GM19452 (cell line): Measurements from ENCODE around the gene ARL3.
"Not testable (repeated sequence)": the region's sequence is repeated elsewhere in the genome, so short reads cannot be mapped to it uniquely, and the experiment has no call there.

Source experiments
- ATAC-seq: cut with Tn5 transposase; IDR thresholded peaks from one replicate; pipeline ENCODE4 v1.9.1; 2021; ENCODE audit not compliant: unreplicated experiment

Gene ARL3

DNA sequence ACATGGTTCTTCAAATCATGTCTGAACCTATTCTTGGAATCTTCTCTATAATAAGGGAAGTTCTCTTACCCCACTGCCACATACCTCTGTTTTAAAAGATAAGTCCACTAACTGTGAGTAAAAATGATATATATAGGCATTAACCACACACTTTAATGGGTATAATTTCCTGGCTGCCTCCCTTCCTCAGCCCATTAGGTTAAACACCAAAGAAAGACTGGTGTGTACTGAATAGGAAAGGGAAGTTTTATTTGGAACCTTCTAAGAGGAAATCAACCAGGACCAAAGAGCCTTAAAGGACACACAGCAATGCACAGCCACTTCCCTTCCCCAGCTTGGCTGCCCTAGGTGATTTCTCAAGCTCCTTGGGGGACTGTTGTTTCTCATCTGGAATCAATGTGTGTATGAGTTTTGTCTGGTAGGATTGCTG, 24.5 kb upstream of the ARL3 start:
- no peak for ATAC-seq

GRCh38 chr10:102735065-102735562, 20.9 kb upstream of the ARL3 start:
- ATAC-seq, result no peak

- no peak for ATAC-seq
These were observed 18.5 kb upstream of the ARL3 start for GRCh38 chr10:102732661-102733060.

DNA sequence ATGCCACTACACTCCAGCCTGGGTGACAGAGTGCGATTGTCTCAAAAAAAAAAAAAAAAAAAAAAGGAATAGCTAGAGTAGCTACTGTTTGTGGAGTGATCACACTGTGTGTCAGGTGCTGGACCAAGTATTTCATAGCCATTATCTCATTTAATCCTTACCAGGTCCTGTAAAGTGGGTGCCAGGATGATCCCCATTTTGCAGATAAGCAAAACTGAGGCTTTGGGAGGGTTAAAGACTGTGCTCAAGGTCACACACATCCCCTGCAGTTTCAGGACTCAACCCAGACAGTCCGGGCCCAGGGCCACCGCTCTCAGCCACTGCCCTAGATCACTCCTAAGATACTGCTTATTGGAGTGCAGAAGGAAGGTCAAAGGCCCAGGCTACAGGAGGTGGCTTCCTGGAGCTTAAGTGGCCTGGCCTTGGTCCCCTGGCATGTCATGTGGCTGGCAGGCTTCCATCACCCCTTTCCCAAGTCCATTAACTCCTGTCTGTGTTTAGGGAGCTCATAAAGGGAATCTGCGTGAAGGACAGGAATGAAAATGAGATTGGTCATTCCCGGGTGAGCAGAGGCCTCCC, 17.1 kb upstream of the ARL3 start:
- no peak for ATAC-seq

DNA sequence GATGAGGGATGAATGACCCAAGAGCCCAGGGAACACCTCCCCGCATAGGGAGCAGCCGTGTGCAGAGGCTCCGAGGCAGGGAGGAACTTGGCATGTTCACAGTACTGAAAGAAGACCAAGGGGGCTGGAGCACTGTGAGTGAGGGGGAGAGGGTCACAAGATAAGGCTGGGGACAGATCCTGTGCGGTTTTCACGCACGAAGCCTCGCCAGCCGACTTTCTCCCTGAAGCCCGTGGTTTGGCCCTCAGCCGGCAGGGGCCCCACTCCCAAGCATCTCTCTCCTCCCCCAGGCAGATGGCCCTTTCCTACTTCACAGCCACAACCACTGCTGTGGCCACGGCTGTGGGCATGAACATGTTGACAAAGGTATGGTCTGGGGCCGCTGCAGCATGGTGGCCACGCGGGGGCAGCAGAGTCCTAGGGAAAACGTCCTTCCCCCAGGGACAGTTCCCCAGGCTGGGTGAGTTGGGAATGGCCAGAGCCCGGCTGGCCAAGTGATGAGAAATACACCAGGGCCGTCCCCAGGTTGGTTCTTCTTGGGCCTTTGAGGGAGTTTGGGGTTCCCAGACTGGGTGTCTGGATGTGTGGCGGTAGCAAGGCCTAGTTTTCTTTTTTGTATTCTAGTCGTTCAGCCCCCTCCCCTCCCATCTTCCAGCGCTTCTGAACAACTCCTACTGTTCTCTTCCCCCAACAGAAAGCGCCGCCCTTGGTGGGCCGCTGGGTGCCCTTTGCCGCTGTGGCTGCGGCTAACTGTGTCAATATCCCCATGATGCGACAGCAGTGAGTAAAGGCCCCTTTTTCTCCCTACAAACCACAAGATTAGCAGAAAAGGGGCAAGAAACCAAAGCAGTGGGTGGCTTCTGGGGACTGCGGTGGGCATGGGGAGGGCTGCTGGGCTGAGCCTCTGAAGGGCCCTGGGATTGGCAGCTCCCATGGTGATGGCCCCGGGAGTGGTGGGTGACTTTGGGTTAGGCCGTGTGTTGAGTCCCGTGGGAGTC, 15.1 kb upstream of the ARL3 start:
- no peak for ATAC-seq

GRCh38 chr10:102727037-102727818, 13.0 kb upstream of the ARL3 start:
- ATAC-seq, result no peak

DNA sequence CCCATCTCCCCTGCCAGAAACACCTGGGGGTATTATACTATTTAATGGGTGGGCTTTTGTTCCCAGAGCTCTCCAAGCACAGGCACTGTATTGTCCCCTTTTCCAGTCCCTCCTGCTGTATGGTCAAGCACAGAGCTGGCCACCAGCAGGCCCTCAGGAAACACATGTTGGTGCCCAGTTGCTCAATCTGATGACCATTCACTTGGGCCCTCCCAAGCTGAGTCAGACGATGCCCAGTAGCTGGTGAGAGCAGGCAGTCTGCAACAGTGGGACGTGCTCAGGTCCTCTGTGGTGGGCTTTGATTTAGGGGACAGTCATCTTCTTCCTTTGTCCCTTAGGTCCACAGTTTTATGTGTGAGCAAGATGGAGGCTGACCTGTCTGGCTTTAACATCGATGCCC, 12.1 kb upstream of the ARL3 start:
- ATAC-seq, result no peak

- ATAC-seq, result no peak
These were observed 9.8 kb upstream of the ARL3 start for GRCh38 chr10:102723989-102724388.

DNA sequence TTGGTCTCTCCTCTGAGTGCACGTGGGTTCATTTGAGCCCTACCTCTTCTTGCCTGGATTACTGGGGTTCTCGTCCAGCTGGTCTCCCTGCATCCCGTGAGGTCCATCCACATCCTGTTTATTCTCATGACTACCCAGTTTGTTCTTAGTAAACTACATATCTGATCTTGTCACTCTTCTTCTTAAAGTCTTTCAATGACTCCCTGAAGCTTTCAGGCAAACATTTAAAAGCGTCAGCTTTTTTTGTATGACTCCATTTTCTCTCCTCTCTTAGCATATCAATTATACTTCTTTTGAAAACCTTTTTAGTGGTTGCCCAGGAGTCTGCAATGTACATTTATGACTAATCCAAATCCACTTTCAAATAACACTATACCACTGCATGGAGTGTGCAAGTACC, 7.8 kb upstream of the ARL3 start:
- ATAC-seq, result no peak

DNA sequence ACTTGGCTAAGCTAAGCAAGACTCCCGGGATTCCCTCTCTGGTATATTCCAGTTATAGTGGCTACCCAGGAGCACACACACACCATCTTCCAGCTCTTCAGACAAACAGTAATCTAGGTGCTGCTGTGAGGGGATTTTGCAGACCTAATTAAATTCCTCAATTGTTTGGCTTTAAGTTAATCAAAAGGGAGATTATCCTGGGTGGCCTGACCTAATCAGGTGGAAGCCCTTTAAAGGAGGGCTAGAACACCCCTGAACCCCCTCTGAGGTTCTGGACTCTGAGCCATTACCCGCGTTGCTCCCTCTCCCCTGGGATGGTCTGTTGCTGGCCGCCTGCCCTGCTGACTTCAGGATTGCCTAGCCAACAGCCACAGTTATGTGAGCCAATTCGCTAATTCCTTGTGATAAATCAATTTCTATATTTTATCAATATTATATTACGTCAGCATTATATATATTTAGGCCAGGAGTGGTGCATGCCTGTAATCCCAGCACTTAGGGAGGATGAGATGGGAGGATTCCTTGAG, 6.6 kb upstream of the ARL3 start:
- ATAC-seq, result no peak

- no peak for ATAC-seq
These were observed 6.1 kb upstream of the ARL3 start for GRCh38 chr10:102720337-102720736.

GRCh38 chr10:102718220-102718619, 4.0 kb upstream of the ARL3 start:
- ATAC-seq, result no peak

DNA sequence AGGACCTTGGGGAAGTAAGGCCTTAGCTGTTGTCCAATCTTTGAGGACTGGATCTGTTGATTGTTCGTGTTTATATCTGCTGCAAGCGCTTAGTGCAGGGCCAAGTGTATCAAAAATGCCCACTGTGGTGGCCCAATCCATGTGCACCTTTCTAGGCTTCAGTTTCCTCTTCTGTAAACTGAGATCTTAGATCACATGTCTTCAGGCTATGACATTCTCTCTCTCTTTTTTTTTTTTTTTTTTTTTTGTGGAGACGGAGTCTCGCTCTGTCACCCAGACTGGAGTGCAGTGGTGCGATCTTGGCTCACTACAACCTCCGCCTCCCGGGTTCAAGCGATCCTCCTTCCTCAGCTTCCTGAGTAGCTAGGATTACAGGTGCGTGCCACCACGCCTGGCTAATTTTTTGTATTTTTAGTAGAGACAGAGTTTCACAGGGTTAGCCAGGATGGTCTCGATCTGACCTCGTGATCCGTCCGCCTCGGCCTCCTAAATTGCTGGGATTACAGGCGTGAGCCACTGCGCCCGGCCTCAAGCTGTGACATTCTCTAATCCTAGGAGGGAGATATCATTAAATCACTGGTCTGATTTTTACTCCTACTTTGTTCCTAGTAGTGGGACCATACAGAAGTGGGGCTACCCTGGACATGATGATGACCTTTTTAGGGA, 2.8 kb upstream of the ARL3 start:
- ATAC-seq, result not testable (repeated sequence)

DNA sequence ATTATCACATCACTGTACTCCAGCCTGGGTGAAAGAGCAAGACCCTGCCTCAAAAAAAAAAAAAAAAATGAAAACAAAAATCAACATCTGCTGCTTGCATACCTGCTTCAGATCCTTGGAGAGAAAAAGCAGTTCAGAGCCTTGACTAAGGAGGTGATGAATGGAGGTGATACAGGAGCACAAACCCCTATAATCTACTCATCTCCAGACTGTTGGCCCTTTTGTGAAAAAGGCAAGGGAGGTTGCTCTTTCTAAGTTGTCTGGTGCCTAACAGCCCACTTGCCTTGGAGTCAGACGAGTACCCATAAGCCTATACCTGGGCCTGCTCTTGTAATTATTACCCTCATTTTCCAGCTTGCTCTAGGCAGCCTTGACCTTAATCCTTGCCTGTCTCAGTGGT, 1.7 kb upstream of the ARL3 start:
- no peak for ATAC-seq

GRCh38 chr10:102714621-102715455, 641 bp upstream of the ARL3 start, which contains the start of gene SFXN2:
SFXN2 (plus strand) TSS chr10:102714636; CDS start chr10:102726637, 12,001 bp downstream.
- peak; percentile 12 for ATAC-seq

- ATAC-seq, result peak; percentile 39
These were observed 721 bp downstream of the ARL3 start for GRCh38 chr10:102713539-102713813.

GRCh38 chr10:102712843-102713538, 1.2 kb downstream of the ARL3 start:
- ATAC-seq, result no peak

DNA sequence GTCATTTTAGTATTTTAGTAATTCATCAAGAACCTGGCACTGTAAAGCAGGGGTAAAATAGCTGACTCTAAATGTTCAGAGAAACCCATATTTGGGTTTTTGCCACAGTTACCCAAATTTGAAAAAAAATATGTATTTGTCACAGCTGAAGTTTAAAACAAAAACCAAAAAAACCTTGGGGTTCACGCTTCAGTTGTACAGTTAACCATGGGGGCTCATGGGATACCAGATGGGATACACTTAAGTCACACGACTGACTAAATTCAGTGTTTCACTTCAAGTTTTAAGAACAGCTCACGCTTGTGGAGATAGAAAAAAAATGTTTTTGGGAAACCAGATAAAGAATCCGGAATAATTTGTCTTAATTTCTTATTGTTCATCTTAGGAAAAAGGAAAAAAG, 2.1 kb downstream of the ARL3 start:
- ATAC-seq, result no peak

- no peak for ATAC-seq
These were observed 3.6 kb downstream of the ARL3 start for GRCh38 chr10:102710609-102711008.
